NB4 (cell line): ENCODE data around the gene MSH2.
A peak's percentile ranks its signal among the peaks of the same experiment; 100 is the strongest.

Experiments
- DNase-seq: peaks from one replicate; pipeline ENCODE4 v3.0.0; 2010; ENCODE audit warnings: low read depth
- H3K4me3 ChIP-seq: one replicate; pipeline ENCODE4 v1.5.1; 2011; ENCODE audit warnings: mild to moderate bottlenecking, low read depth, low read length, moderate library complexity
- MYC ChIP-seq: IDR thresholded peaks from 2 replicates; pipeline ENCODE4 v1.6.1; 2011; ENCODE audit warnings: low read depth, low read length
- POLR2A ChIP-seq: IDR thresholded peaks from 2 replicates; pipeline ENCODE4 v1.6.1; 2011; ENCODE audit warnings: mild to moderate bottlenecking; ENCODE audit not compliant: insufficient read length; ENCODE audit errors: extremely low read depth
- TF ChIP-seq, protein P1 (sequence below): IDR thresholded peaks from 2 replicates; pipeline ENCODE4 v1.6.1; 2011; ENCODE audit warnings: low read depth, low read length
- TF ChIP-seq, protein P2 (sequence below): IDR thresholded peaks from one replicate; pipeline ENCODE4 v1.5.1; 2012; ENCODE audit warnings: low read depth, low read length

MSH2 gene

DNA sequence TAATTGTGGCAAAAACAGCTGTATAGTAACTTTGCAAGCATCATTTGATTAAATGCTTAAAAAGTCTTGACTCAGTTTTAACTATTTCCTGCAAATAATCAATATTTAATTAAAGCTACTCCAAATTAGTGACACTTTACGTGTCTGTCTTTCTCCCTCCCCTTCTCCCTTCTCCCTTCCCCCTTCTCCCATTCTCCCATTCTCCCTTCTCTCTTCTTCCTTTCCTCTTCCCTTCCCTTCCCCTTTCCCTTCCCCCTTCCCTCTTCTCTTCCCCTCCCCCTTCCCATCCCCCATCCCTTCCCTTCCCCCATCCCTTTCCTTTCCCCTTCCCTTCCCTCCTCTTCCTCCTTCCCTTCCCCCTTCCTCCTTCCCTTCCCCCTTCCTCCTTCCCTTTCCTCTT lies 76.9 kb downstream of the MSH2 start:
- DNase-seq, result no peak
- H3K4me3 ChIP-seq, result no peak overlapping the region
- TF ChIP-seq MYC (no peak), POLR2A (no peak)
- TF ChIP-seq, protein P1, sequence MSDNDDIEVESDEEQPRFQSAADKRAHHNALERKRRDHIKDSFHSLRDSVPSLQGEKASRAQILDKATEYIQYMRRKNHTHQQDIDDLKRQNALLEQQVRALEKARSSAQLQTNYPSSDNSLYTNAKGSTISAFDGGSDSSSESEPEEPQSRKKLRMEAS, result no peak

DNA sequence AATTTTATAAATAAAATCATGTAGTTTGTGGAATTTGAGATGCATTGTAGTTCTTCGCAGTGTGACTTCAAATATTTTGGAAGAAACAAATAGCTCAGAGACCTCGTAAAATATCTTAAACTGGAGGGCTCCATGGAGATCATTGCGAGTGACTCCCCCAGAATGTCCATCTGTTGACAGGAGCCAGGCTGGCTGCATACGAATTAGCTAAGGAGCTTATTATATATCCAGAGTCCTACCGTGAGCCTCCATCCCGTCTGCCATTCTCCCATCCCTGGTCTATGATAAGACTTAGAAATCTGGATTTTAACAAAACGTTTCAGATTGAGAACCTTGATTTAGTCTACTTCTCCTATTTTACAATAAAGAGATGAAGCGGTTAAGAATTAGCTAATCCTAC lies 80.2 kb downstream of the MSH2 start:
- no peak overlapping the region for H3K4me3 ChIP-seq
- no peak for DNase-seq
- TF ChIP-seq, protein P2, sequence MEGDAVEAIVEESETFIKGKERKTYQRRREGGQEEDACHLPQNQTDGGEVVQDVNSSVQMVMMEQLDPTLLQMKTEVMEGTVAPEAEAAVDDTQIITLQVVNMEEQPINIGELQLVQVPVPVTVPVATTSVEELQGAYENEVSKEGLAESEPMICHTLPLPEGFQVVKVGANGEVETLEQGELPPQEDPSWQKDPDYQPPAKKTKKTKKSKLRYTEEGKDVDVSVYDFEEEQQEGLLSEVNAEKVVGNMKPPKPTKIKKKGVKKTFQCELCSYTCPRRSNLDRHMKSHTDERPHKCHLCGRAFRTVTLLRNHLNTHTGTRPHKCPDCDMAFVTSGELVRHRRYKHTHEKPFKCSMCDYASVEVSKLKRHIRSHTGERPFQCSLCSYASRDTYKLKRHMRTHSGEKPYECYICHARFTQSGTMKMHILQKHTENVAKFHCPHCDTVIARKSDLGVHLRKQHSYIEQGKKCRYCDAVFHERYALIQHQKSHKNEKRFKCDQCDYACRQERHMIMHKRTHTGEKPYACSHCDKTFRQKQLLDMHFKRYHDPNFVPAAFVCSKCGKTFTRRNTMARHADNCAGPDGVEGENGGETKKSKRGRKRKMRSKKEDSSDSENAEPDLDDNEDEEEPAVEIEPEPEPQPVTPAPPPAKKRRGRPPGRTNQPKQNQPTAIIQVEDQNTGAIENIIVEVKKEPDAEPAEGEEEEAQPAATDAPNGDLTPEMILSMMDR, result no peak
- no peak for TF ChIP-seq POLR2A
- TF ChIP-seq, protein P1, result no peak
- TF ChIP-seq MYC, result no peak

DNA sequence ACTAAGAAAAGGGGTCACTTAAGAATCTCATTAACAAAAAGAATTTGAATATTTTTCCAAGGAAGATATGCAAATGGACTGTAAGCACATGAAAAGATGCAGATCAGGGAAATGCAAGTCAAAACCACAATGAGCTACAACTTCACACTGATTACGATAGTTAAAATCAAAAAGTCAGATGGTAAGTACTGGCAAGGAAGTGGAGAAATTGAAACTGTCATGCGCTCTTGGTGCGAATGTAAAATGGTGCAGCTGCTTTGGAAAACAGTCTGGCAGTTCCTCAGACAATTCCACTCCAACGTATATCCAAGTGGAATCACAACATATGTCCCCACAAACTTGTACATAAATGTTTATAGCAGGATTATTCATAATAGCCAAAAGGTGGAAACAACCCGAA lies 81.4 kb downstream of the MSH2 start:
- no peak overlapping the region for H3K4me3 ChIP-seq
- DNase-seq, result no peak
- TF ChIP-seq MYC, result no peak

DNA sequence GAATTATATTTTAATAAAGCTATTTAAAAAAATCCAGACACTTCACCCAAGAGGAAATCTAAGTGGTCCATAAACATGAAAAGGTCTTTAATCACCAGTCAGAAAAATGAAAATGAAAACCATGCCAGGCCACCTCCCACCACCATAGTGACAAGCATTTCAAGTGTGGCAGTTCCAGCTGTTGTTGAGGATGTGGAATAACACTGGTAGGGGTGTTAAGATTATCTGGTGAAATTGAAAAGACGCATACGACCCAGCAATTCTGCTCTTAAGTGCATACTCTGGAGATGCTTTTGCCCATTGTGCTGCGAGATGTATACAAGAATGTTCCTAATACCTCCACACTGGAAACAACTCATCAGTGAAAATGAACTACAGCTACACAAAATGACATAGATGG lies 82.2 kb downstream of the MSH2 start:
- no peak for DNase-seq
- no peak overlapping the region for H3K4me3 ChIP-seq
- TF ChIP-seq, protein P2, result no peak
- TF ChIP-seq, protein P1, result no peak

DNA sequence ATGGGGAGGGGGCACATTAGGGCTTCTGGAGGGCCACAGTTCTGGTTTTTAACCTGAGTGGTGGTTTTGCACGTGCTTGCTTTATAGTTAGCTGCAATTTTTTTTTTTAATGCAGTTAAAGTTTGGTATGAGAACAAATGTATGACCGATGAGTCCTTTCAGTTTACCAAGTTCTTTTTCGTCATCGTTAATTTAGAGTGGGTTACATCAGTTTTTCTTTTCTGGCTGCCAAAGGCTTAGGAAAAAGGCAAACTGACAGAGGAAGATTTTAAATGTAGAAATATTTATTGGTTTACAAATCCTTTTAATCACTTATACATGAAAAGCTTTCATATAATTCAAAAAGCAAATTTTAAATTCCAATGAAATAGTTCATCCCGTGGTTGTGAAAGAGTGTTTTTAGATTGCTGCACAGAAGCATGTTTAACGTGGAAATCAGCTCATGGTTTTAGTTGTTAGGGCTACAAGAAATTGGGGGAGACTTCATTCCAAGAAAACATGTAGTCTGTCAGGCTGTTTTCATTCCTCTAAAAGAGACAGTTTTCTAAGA lies 82.9 kb downstream of the MSH2 start:
- DNase-seq, result no peak
- TF ChIP-seq POLR2A, result no peak
- TF ChIP-seq, protein P2, result no peak
- no peak for TF ChIP-seq MYC
- TF ChIP-seq, protein P1, result no peak
- no peak overlapping the region for H3K4me3 ChIP-seq

DNA sequence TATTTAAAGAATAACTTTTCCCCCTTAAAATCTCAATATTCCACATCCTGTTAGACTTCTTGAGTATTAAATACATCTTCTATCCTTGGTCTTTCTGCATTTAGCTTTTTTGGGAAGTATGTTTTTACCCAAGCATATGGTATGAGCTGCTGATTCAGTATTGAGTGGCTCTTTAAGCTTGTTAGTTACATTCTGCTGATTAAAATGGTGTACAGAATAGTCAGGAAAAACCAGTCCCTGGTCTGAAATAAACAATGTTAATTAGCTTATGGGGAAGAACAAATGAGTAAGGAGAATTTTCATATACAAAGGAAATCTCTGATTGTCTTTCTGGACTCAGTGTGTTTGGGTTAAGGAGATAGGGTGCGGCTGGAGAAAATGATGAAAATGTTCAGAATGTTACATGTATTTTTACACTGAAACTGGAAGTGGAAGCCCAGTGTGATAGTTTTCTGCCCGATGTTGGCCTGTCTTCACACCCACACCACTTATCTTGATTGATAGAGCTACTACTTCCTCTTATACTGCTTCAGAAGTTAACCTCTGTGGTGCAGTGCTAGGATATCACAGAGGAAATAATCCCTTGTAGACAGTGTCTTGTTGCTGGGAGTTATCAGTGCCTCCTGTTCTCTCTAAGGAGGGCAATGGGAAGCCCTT lies 84.0 kb downstream of the MSH2 start:
- no peak overlapping the region for H3K4me3 ChIP-seq
- DNase-seq, result peak; percentile 57
- TF ChIP-seq, protein P1, result no peak
- TF ChIP-seq POLR2A, result no peak
- TF ChIP-seq, protein P2, result no peak
- TF ChIP-seq MYC, result no peak

DNA sequence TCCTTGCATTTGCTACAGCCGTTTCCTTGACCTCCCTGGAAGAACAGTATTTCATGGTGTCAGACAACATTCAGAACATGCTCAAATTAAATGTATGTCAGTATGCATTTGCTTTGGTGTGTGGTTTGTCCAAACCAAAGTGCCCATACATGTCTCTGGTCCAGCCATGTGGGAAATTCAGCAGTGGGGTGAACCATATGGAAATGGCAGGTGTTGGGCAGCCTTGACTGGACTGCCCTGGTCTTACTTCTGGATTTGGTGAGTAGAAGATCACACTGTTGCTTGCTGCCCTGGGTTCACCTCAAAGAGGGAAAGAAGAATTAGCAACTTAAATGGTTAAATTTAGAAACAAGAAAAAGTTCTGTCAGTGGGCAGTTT lies 84.5 kb downstream of the MSH2 start:
- no peak for DNase-seq
- TF ChIP-seq MYC (no peak), POLR2A (no peak)
- TF ChIP-seq, protein P1, result no peak
- TF ChIP-seq, protein P2, result no peak
- no peak overlapping the region for H3K4me3 ChIP-seq
